Transverse colon (tissue), 4 donors: Measurements from ENCODE around the gene DDX60.

Source experiments
- POLR2A ChIP-seq: fragments of 450-650 bp; IDR thresholded peaks from one replicate; pipeline ENCODE4 v1.6.1; 2016; ENCODE audit warnings: antibody characterized with exemption, mild to moderate bottlenecking, moderate library complexity
- POLR2AphosphoS5 ChIP-seq, 3 donors: sonication (generic); formaldehyde crosslinking; IDR thresholded peaks; one replicate each; pipeline ENCODE4 v1.6.1; 2016; ENCODE audit warnings: antibody characterized with exemption in 3 of 3
- TF ChIP-seq, protein P1 (sequence below), 5 experiments: fragments of 200-600 bp in 3 of 5; fragments of 450-650 bp in 2 of 5; sonication (generic) in 3 of 5; IDR thresholded peaks; 1 replicate in 2 of 5; 2 replicates in 3 of 5; pipeline ENCODE4 v1.5.1; 2016 to 2017; ENCODE audit warnings: antibody characterized with exemption in 5 of 5, inconsistent platforms in 3 of 5, mild to moderate bottlenecking in 2 of 5, moderate library complexity in 1 of 5

GRCh38 chr4:168319486-168320019, 1.0 kb upstream of the DDX60 start:
- TF ChIP-seq, protein P1, sequence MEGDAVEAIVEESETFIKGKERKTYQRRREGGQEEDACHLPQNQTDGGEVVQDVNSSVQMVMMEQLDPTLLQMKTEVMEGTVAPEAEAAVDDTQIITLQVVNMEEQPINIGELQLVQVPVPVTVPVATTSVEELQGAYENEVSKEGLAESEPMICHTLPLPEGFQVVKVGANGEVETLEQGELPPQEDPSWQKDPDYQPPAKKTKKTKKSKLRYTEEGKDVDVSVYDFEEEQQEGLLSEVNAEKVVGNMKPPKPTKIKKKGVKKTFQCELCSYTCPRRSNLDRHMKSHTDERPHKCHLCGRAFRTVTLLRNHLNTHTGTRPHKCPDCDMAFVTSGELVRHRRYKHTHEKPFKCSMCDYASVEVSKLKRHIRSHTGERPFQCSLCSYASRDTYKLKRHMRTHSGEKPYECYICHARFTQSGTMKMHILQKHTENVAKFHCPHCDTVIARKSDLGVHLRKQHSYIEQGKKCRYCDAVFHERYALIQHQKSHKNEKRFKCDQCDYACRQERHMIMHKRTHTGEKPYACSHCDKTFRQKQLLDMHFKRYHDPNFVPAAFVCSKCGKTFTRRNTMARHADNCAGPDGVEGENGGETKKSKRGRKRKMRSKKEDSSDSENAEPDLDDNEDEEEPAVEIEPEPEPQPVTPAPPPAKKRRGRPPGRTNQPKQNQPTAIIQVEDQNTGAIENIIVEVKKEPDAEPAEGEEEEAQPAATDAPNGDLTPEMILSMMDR (IDR thresholded peaks at IDR 0.05), result no peak
- TF ChIP-seq POLR2A, result no peak
- TF ChIP-seq POLR2AphosphoS5 (IDR thresholded peaks at IDR 0.05), result no peak
